ENCODE measurements around the gene STAB1.

Gene STAB1

DNA sequence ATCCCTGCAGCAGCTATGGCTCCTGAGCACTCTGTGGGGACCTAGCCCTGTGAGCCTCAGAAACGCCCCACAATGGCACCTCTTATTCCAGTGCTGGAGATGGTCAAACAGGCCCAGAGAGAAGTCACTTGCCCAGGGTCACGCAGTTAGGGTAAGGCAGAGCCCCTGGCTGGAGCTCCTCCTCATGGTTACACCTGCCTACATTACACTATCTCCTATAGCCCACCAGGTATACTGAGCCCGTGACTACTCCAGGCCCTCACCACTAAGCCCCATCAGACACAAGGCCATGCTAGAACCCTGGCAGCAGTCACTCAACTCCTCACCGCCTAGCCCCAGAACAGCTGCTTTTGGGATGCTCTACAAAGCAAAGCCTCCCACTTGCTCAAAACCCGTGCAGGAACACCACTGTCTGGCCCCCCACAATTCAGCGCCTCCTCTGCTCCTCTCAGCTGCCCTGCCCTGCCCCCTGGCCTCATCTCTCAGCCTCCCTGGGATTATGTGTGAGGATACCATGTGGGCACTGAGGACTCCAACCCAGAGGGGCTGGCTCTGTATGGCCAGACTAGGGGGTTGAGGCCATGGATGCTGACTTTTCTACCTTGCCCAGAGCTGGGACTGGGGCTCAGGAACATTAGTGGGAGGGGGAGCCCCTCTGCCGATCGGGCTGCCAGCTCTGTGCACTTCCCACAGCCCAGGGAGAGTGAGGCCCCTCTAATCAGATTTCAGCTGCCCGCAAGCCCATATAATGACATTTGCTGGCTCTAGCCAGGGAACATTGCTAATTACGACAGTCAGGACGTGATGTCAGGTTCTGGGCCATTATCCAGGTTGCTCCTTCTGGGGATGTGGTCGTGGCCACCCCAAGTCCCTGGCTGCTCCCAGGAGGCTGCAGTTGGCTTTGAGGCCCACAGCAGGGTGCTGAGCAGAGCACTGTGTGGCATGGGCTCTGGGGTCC lies 34.5 kb downstream of the STAB1 start:
- Histone ChIP-seq H4K20me1 (ENCODE audit: insufficient read depth, low read length) (no peaks in the 10 kb centered on the region), H3K4me2 (ENCODE audit: insufficient read depth, low read length) (no peak overlapping the region), H3K36me3 (ENCODE audit: insufficient read depth, low read length) (no peaks in the 10 kb centered on the region), H3K79me2 (ENCODE audit: insufficient read depth, low read length) (no peaks in the 10 kb centered on the region), H2AFZ (ENCODE audit: low read depth, low read length) (no peak overlapping the region), H3K4me1 (ENCODE audit: insufficient read depth, low read length) (no peaks in the 10 kb centered on the region), H3K9ac (ENCODE audit: low read depth, low read length) (no peak overlapping the region), H3K27me3 (ENCODE audit: insufficient read depth, low read length, poor library complexity) (no peaks in the 10 kb centered on the region), H3K27ac (ENCODE audit: low read length) (no peak overlapping the region), H3K4me3 (ENCODE audit: low read depth in 1 of 2, low read length in 2 of 2) (no peak overlapping the region), H3K9me3 (ENCODE audit: insufficient read depth, low read length, severe bottlenecking) (no peaks in the 10 kb centered on the region)
- TF ChIP-seq EZH2 (IDR thresholded peaks at IDR 0.05; ENCODE audit: borderline replicate concordance, low read depth, low read length, severe bottlenecking) = no peak
- TF ChIP-seq, protein P1, sequence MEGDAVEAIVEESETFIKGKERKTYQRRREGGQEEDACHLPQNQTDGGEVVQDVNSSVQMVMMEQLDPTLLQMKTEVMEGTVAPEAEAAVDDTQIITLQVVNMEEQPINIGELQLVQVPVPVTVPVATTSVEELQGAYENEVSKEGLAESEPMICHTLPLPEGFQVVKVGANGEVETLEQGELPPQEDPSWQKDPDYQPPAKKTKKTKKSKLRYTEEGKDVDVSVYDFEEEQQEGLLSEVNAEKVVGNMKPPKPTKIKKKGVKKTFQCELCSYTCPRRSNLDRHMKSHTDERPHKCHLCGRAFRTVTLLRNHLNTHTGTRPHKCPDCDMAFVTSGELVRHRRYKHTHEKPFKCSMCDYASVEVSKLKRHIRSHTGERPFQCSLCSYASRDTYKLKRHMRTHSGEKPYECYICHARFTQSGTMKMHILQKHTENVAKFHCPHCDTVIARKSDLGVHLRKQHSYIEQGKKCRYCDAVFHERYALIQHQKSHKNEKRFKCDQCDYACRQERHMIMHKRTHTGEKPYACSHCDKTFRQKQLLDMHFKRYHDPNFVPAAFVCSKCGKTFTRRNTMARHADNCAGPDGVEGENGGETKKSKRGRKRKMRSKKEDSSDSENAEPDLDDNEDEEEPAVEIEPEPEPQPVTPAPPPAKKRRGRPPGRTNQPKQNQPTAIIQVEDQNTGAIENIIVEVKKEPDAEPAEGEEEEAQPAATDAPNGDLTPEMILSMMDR (IDR thresholded peaks at IDR 0.05; ENCODE audit: borderline replicate concordance, extremely low read depth, low read length, poor library complexity, severe bottlenecking) = no peak
- DNase-seq (no peak), ATAC-seq (ENCODE audit: insufficient read depth, low read depth) (no peak; the same call in 2 of the 3 replicates)

DNA sequence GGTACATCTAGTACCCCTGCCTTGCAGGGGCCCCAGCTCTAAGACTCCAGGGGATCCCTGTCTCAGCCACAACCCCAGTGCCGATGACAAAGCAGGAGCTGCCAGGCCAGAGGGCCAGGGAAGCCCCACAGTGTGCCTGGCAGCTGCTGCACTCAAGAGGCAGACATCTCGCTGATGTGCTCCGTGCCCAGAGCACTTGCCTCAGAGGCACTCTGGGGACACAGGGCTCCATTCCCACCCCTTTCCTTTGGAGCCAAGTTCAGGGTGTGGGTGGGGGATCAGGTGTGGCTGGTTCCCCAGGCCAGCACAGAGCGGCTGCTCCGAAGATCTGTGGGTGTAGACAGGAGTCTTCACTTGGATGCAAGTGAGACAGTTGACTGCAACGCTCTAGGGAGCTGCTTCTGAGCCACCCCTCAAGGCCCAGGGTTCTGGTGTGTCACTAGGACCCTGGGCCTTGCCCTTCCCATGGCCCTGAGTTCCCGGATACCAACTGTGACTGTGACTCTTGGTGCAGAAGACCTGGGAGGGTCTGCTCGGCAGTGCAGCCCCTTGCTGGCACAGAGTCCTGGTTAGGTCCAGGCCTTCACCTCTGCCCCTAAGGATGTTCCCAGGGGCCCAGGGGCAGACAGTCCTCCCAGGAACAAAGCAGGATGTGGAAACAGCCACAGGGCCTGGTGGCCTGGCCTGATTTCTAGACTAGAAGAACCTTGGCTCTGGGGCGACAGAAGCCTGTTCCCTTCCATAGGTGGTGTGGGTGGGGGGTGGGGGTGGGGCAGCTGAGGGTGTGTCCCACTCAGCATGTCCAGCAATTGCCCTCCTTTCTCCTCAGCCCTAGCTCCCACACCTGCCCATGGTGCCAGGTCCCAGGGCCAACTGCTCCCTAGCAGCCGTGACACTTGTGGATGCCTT lies 36.0 kb downstream of the STAB1 start:
- Histone ChIP-seq H3K4me2 (ENCODE audit: insufficient read depth, low read length) (no peak overlapping the region), H3K36me3 (ENCODE audit: insufficient read depth, low read length) (no peaks in the 10 kb centered on the region), H3K27me3 (ENCODE audit: insufficient read depth, low read length, poor library complexity) (no peaks in the 10 kb centered on the region), H3K9ac (ENCODE audit: low read depth, low read length) (no peak overlapping the region), H3K4me1 (ENCODE audit: insufficient read depth, low read length) (peaks cover 10% of the 10 kb centered on the region), H2AFZ (ENCODE audit: low read depth, low read length) (no peak overlapping the region), H3K4me3 (ENCODE audit: low read depth in 1 of 2, low read length in 2 of 2) (no peak overlapping the region), H3K9me3 (ENCODE audit: insufficient read depth, low read length, severe bottlenecking) (no peaks in the 10 kb centered on the region), H4K20me1 (ENCODE audit: insufficient read depth, low read length) (no peaks in the 10 kb centered on the region), H3K27ac (ENCODE audit: low read length) (no peak overlapping the region), H3K79me2 (ENCODE audit: insufficient read depth, low read length) (no peaks in the 10 kb centered on the region)
- DNase-seq (no peak), ATAC-seq (ENCODE audit: insufficient read depth, low read depth) (no peak)
- TF ChIP-seq, protein P1 (IDR thresholded peaks at IDR 0.05; ENCODE audit: borderline replicate concordance, extremely low read depth, low read length, poor library complexity, severe bottlenecking) = no peak
- no peak for TF ChIP-seq EZH2 (IDR thresholded peaks at IDR 0.05; ENCODE audit: borderline replicate concordance, low read depth, low read length, severe bottlenecking)

DNA sequence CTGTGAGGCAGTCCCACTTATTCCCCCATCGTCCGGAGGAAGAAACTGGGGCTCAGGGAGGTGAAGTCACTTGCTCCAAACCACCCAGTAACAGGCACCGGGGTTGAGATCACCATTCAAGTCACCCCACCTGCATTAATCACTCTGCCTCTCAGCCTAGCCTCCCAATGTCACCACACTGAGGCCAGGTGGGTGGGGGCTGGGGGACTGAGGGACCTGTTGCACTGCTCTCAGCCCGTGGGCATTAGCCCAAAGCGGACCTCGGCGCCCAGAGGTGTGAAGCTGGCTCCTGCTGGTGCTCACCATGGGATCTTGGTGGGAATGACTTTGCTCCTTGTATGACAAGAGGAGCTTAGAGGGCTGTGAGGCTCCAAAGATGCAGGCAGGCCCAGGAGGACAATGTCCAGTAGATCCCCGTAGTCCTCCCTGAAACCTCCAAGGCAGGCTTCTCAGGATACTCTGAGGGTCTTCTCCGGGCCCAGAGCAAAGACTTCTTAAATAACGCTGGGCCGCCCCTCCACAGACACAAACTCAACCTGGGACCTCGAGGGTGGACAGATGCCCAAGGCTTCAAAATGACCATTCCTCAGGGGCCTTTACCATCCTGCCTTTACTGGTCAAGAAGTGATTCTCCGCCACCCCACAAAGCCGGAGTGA lies 36.9 kb downstream of the STAB1 start:
- Histone ChIP-seq H4K20me1 (ENCODE audit: insufficient read depth, low read length) (no peaks in the 10 kb centered on the region), H3K9me3 (ENCODE audit: insufficient read depth, low read length, severe bottlenecking) (no peaks in the 10 kb centered on the region), H3K4me1 (ENCODE audit: insufficient read depth, low read length) (peaks cover 11% of the 10 kb centered on the region), H3K79me2 (ENCODE audit: insufficient read depth, low read length) (peaks cover 5% of the 10 kb centered on the region), H3K36me3 (ENCODE audit: insufficient read depth, low read length) (no peaks in the 10 kb centered on the region), H3K9ac (ENCODE audit: low read depth, low read length) (no peak overlapping the region), H3K4me3 (ENCODE audit: low read depth in 1 of 2, low read length in 2 of 2) (no peak overlapping the region), H3K27me3 (ENCODE audit: insufficient read depth, low read length, poor library complexity) (no peaks in the 10 kb centered on the region), H3K27ac (ENCODE audit: low read length) (no peak overlapping the region), H2AFZ (ENCODE audit: low read depth, low read length) (no peak overlapping the region), H3K4me2 (ENCODE audit: insufficient read depth, low read length) (no peak overlapping the region)
- no peak for ATAC-seq (ENCODE audit: insufficient read depth, low read depth)
- TF ChIP-seq, protein P1 (IDR thresholded peaks at IDR 0.05; ENCODE audit: borderline replicate concordance, extremely low read depth, low read length, poor library complexity, severe bottlenecking) = no peak
- TF ChIP-seq EZH2 (IDR thresholded peaks at IDR 0.05; ENCODE audit: borderline replicate concordance, low read depth, low read length, severe bottlenecking) = no peak
- no peak for DNase-seq
